HG02759 (cell line): ENCODE measurements around the gene HMOX2.

Experiments used
- ATAC-seq: cut with Tn5 transposase; IDR thresholded peaks from one replicate; pipeline ENCODE4 v1.9.1; 2021; ENCODE audit warnings: mild to moderate bottlenecking, moderate library complexity; ENCODE audit not compliant: unreplicated experiment

Gene HMOX2

DNA sequence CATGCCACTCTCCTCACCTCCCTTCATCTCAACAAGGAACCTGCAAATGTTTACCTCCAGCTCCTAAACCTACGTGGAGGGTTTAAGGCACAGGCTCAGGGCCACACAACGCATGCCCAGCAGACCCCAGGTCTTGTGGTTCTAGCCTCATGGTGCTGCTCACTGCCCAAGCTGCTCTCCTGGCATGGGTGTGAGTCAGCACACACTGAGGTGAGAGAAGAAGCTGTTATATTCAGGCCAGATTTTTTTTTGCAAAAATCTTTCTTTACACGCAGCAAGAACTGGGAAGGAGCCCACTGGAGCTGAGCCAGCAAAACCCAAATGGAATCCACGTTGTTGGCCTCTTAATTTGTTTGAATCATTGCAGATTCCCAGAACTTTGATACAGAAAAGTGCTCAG lies 74.4 kb downstream of the HMOX2 start:
- no peak for ATAC-seq

- no peak for ATAC-seq
Measured at GRCh38 chr16:4552541-4552940, 76.3 kb downstream of the HMOX2 start.

DNA sequence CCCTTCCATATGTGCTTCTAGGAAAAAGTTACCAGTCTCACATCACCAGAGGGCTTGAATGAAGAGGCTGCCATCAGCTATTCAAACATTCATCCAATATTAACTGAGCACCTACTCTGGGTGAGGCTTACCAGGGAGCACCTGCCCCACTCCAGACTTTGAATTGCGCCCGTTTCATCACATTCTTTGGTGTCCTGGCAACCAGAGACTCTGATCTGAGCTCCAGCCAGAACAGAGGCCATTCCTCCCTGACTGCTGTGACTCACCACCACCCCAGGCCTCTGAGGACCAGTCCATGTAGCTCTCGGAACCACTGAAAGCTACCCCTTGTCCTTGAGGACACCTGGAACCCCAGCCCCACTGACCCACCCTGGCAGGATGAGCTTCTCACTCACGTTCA lies 79.9 kb downstream of the HMOX2 start, which contains the start of gene C16orf96:
Gene C16orf96 (plus strand): TSS at position 229 of the 400 bp plus-strand sequence. CDS start 150 bp downstream, at position 379.
- no peak for ATAC-seq

- ATAC-seq, result no peak
Measured at GRCh38 chr16:4556580-4556979, 80.4 kb downstream of the HMOX2 start.

DNA sequence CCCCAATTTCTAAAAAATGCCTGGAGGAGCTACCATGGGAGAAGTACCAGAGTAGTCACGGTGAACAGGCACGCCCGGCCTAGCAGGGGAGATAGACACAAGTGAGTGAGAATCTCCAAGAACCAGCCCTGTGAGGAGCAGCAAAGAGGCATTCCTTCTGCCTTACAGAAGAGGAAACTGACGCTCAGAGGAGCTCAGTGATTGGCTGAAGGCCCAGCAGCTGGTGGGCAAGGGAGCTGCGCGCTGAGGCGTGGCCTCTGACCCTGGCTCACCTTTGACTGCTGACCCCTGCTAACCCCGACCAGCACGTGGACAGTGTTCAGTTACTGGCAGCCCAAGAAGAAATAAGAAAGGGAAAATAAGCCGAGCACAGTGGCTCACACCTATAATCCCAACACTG lies 81.8 kb downstream of the HMOX2 start:
- ATAC-seq, result no peak
